ENCODE results near the gene GCLC. TPM values are rescaled to one million over a fixed set of nuclear protein-coding genes. Genes with fewer than 3 reads are reported as not detected.

GCLC gene
- total RNA-seq, 1 donor from 2014 or later: 16.4 TPM

GRCh38 chr6:53503060-53503459, 41.8 kb downstream of the GCLC start:
- no peak for DNase-seq (ENCODE audit: low read depth)
- TF ChIP-seq CTCF (conservative IDR thresholded peaks at IDR 0.05; ENCODE audit: low read depth, low read length): no peak
- no peak overlapping the region for H3K4me3 ChIP-seq (ENCODE audit: low read depth, low read length)

- no peak overlapping the region for H3K4me3 ChIP-seq (ENCODE audit: low read depth, low read length)
- no peak for DNase-seq (ENCODE audit: low read depth)
- TF ChIP-seq CTCF (conservative IDR thresholded peaks at IDR 0.05; ENCODE audit: low read depth, low read length): no peak
Measured at GRCh38 chr6:53501432-53501831, 43.5 kb downstream of the GCLC start.

GRCh38 chr6:53500095-53500494, 44.8 kb downstream of the GCLC start:
- no peak overlapping the region for H3K4me3 ChIP-seq (ENCODE audit: low read depth, low read length)
- DNase-seq (ENCODE audit: low read depth): no peak
- TF ChIP-seq CTCF (conservative IDR thresholded peaks at IDR 0.05; ENCODE audit: low read depth, low read length): no peak

GRCh38 chr6:53499094-53499493, 45.8 kb downstream of the GCLC start:
- H3K4me3 ChIP-seq (ENCODE audit: low read depth, low read length): no peak overlapping the region
- no peak for TF ChIP-seq CTCF (conservative IDR thresholded peaks at IDR 0.05; ENCODE audit: low read depth, low read length)
- no peak for DNase-seq (ENCODE audit: low read depth)

GRCh38 chr6:53498649-53499048, 46.3 kb downstream of the GCLC start:
- H3K4me3 ChIP-seq (ENCODE audit: low read depth, low read length): no peak overlapping the region
- TF ChIP-seq CTCF (conservative IDR thresholded peaks at IDR 0.05; ENCODE audit: low read depth, low read length): no peak
- DNase-seq (ENCODE audit: low read depth): no peak

GRCh38 chr6:53497905-53498304, 47.0 kb downstream of the GCLC start:
- DNase-seq (ENCODE audit: low read depth): no peak
- TF ChIP-seq CTCF (conservative IDR thresholded peaks at IDR 0.05; ENCODE audit: low read depth, low read length): no peak

GRCh38 chr6:53496797-53497375, 48.0 kb downstream of the GCLC start:
- peak; percentile 93 for DNase-seq (ENCODE audit: low read depth)
- H3K4me3 ChIP-seq (ENCODE audit: low read depth, low read length): no peak overlapping the region
- TF ChIP-seq CTCF (conservative IDR thresholded peaks at IDR 0.05; ENCODE audit: low read depth, low read length): no peak

More at GRCh38 chr6:53497905-53498304, 47.0 kb downstream of the GCLC start:
- H3K4me3 ChIP-seq (ENCODE audit: low read depth, low read length): no peak overlapping the region
